ENCODE data around the gene XYLT1.

DNA sequence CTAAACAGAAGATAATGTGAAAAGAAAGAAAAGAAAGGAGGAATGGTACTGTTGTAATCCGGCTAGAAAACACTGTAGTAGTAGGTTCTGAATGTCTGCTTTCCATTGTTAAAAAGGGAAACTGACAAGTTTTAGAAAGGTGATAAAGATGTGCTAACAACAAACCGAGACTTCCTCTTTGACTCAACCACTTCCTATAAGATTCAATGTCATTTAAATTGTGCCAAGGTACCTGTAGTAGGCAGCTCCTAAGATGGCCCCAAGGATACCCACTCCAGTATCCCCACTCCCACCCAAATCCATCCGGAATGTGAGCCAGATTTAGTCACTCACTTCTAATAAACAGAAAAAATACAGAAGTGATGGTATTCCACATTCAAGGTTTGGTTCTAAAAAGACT lies 31.2 kb downstream of the XYLT1 start:
- TF ChIP-seq EZH2phosphoT487 (IDR thresholded peaks at IDR 0.05; ENCODE audit: insufficient read depth, low read depth), result no peak
- TF ChIP-seq EZH2 (IDR thresholded peaks at IDR 0.05; ENCODE audit: insufficient read depth, poor library complexity, severe bottlenecking), result no peak
